ENCODE results near the gene EXD1.

- no peak for TF ChIP-seq CTCF (IDR thresholded peaks at IDR 0.05)
- no peak for TF ChIP-seq EP300 (IDR thresholded peaks at IDR 0.05)
- no peak for TF ChIP-seq POLR2A (IDR thresholded peaks at IDR 0.05)
- no peak for TF ChIP-seq POLR2AphosphoS5 (IDR thresholded peaks at IDR 0.05)
Measured at GRCh38 chr15:41258750-41259471, 28.4 kb upstream of the EXD1 start.
